ENCODE results near the gene TSPAN18. TPM values are rescaled to one million over a fixed set of nuclear protein-coding genes. Genes with fewer than 3 reads are reported as not detected.

The TSPAN18 gene
- total RNA-seq, 4 donors from 2014 or later: 0.34 to 11.5 (median 2.7) TPM

GRCh38 chr11:44814881-44815592 lies 88.3 kb downstream of the TSPAN18 start:
- TF ChIP-seq CTCF (IDR thresholded peaks at IDR 0.05; ENCODE audit: low read depth): no peak

- TF ChIP-seq CTCF (IDR thresholded peaks at IDR 0.05; ENCODE audit: low read depth): no peak
Observed at GRCh38 chr11:44815917-44816456, 89.2 kb downstream of the TSPAN18 start.

GRCh38 chr11:44816761-44817160 lies 90.0 kb downstream of the TSPAN18 start:
- no peak for TF ChIP-seq CTCF (IDR thresholded peaks at IDR 0.05; ENCODE audit: low read depth)

GRCh38 chr11:44817207-44817949 lies 90.6 kb downstream of the TSPAN18 start:
- TF ChIP-seq CTCF (IDR thresholded peaks at IDR 0.05; ENCODE audit: low read depth): no peak

- no peak for TF ChIP-seq CTCF (IDR thresholded peaks at IDR 0.05; ENCODE audit: low read depth)
Observed at GRCh38 chr11:44818110-44818509, 91.3 kb downstream of the TSPAN18 start.

GRCh38 chr11:44819346-44819745 lies 92.6 kb downstream of the TSPAN18 start:
- TF ChIP-seq CTCF (IDR thresholded peaks at IDR 0.05; ENCODE audit: low read depth): no peak

- no peak for TF ChIP-seq CTCF (IDR thresholded peaks at IDR 0.05; ENCODE audit: low read depth)
Observed at GRCh38 chr11:44822369-44822768, 95.6 kb downstream of the TSPAN18 start.
